NCI-H226 (cell line): ENCODE measurements around the gene FHDC1.
"Not testable (repeated sequence)": the region's sequence is repeated elsewhere in the genome, so short reads cannot be mapped to it uniquely, and the experiment has no call there.

ENCODE experiments used
- DNase-seq: peaks from one replicate; pipeline ENCODE4 v3.0.0-alpha.2; 2015

The FHDC1 gene, protein sequence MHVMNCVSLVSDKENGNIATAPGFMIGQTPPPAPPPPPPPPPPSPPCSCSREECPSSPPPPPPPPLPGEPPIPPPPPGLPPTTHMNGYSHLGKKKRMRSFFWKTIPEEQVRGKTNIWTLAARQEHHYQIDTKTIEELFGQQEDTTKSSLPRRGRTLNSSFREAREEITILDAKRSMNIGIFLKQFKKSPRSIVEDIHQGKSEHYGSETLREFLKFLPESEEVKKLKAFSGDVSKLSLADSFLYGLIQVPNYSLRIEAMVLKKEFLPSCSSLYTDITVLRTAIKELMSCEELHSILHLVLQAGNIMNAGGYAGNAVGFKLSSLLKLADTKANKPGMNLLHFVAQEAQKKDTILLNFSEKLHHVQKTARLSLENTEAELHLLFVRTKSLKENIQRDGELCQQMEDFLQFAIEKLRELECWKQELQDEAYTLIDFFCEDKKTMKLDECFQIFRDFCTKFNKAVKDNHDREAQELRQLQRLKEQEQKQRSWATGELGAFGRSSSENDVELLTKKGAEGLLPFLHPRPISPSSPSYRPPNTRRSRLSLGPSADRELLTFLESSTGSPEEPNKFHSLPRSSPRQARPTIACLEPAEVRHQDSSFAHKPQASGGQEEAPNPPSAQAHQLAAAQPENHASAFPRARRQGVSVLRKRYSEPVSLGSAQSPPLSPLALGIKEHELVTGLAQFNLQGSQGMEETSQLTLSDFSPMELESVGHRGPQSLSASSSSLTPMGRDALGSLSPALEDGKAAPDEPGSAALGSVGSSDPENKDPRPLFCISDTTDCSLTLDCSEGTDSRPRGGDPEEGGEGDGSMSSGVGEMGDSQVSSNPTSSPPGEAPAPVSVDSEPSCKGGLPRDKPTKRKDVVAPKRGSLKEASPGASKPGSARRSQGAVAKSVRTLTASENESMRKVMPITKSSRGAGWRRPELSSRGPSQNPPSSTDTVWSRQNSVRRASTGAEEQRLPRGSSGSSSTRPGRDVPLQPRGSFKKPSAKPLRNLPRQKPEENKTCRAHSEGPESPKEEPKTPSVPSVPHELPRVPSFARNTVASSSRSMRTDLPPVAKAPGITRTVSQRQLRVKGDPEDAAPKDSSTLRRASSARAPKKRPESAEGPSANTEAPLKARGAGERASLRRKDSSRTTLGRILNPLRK

DNA sequence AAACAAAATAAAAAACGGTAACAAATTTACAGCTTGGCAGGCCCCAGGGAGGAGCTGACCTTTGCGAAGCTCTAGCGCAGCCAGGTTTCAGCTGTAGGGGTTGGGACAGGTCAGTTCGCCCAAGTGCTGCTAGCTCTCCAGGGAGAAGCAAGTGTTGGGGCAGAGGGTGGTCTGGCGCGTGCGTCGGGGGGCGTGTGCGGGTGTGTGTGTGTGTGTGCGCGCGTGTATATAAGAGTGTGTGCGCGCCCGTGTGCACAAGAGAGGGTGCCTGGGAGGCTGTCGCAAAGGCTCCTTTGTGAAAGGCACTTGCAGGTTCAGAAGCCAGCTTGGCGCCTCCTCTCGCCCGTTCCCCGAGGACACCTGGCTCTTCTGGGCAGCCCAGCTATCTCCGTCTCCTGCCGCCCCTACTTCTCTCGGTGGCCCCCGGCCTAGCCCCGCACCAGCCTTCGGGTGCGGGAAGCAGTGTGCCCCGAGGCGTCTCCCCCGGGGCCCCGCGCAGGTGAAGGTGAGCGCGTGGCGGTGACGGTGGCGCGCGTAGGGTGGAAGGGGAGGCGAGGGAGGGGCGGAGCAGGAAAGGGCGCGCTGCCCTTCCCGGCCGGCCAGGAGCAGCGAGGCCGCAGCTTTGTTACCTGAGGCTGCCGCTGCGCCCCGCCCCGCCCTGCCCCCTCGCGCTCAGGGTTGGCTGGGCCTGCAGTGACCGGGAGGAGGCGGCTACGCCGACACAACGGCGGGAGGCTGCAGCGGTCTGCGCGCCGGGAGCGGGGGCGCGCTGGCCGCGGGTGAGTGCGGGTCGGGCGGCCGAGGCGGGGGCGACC lies at the start of gene FHDC1:
Gene FHDC1, plus strand, starts transcription at position 693 of the 815 bp plus-strand sequence. CDS start 6,735 bp downstream, outside the sequence.
- peak; percentile 72 for DNase-seq

DNA sequence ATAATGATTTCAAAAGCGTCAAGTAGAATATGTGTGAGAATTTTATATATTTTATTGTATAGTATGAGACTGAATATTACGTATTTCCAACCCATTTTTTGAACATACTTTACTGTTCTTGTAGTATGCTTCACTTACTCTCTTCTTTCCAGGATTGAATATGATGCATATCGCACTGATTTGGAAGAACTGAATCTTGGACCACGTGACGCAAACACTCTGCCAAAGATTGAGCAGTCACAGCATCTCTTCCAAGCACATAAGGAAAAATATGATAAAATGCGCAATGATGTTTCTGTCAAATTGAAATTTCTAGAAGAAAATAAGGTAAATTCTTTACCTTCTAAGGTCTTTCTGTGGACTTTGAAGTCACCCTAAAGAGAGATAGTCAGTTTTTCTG lies 48.1 kb upstream of the FHDC1 start:
- no peak for DNase-seq

DNA sequence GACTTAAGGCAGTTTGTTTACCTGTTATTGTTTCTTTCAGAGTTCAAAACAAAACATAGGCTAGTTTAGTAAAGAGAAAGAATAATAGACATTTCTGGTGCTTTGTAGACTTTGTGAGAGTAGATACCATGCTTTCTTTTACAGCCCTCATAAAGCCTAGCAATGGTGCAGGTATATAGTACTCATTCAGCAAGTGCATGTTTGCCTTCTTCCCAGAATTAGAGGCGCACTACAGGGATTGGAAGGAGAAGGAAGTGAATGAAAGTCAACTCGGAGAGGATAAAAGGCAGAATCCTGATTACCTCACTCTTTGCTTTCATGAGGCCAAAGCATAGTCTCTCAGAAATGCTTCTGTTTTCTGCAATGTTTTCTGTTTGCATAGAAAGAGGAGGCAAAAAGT lies 43.1 kb upstream of the FHDC1 start:
- no peak for DNase-seq

DNA sequence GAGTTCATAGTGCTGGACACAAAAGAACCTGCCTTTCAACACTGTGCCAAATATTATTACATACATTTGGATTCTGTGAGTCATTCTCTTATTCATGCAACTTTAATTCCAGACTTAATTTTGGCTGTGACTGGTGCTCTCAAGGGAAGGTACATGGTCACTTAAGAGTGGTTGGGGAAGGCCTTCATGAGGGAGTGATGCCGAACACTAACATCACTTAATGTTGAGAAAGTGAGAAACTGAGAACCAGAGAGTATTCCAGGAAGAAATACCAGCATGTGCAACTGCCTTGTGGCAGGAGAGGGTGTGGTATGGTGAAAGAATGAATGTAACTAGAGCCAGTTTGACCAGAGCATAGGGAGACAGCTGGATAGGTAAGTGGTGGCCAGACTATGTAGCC lies 41.5 kb upstream of the FHDC1 start:
- peak; percentile 70 for DNase-seq

DNA sequence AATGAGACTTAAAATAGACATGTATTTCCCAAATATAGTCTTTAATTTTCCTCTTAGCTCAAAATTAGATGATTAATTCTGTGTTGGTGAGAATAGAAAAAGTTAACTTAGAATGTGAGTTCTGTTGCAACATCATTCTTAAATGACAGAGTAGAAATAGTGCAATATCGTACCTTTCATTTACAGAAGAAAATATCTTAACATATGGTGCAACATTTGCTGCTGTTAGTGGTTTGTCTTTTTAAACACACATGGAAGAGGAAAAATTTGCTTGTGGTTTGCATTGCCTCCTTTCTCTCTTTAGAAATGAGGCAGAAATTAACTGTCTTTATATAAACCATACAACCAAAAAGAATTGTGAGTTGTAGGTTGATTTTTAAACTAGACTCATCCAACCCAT lies 39.3 kb upstream of the FHDC1 start:
- DNase-seq, result no peak

DNA sequence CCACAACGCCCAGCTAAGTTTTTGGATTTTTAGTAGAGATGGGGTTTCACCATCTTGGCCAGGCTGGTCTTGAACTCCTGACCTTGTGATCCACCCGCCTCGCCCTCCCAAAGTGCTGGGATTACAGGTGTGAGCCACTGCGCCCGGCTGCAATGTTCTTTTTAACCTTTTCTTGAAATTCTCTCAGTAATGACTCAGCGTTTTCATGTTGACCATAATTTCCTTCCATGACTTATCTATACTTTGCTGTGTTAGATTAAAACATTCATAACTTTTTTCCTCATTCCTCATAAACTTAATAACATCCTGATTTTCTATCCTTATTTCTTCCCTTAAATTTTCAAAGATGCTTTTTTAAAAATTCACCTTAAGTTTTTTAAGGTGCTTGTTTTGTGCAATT lies 38.0 kb upstream of the FHDC1 start:
- DNase-seq, result not testable (repeated sequence)

DNA sequence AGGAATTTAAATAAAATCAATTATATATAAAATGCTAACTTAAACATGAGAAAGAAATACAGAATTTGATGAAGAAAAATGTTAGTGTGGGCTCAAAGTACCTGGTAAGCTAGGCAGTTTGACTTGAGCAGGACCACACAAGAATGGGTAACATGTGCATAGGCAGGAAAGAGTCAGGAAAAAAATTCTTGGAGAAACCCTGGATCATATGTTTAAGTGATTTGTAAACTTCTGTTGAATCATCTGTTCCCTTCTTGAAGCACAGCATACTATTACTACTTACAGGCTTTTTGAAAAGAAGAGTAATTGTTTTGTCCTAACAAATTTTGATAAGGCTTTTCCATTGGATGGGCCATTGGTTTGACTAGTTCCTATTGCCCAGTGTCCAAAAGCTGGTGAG lies 37.5 kb upstream of the FHDC1 start:
- DNase-seq, result no peak

DNA sequence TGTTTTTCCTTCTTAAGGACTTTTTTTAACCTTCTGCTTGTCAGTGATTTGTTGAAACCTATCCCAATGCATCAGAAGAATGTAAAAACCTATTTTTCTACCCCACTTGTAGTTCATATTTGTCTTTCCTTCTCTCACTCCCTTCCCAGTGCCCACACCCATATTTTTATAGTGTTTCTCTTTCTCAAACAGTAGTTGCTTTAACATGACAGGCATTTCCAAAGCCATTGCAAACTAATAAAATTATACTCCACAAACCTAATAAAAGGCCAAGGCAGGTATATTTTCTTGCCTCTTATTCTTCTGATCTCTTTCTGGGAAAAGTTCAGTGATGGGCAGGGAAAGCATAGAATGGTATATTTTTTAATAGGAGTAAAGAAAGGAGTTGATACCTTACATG lies 35.7 kb upstream of the FHDC1 start:
- DNase-seq, result no peak

DNA sequence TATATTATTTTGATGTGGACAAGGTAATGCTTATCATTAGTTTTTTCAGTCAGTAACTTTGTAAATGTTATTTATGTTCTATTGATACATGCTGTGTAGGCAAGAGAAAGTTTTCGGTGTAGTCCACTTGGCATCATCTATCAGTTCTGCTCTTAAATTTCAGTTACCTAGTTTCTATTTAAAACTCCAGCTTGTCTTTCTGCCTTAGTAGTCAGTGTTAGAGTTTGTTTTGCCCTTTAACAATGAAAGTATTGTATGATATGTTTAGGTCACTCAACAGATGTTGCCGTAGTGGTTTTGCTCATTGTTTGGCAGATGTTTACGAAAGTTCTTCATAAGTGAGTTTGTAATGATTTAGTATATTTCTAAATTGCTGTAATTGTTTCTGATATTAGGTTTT lies 34.9 kb upstream of the FHDC1 start:
- DNase-seq, result no peak

DNA sequence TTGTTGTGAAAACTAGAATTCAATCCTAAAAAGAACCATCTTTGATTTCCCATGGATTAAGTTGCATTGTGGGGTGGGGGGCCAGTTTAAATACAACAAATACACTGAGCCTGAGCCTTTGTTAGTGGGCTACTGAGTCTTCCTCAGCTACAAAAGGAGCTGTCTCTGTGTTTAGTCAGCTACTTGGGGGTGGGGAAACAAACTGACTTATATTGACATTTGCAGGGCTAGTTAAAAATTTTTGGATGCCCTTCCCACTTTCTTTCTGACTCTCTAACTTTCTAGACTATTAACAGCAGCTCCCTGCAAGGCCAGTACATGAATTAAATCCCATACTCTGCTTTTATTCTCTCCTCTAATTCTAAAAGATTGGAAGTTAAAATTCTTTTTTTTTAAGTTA lies 32.5 kb upstream of the FHDC1 start:
- no peak for DNase-seq

DNA sequence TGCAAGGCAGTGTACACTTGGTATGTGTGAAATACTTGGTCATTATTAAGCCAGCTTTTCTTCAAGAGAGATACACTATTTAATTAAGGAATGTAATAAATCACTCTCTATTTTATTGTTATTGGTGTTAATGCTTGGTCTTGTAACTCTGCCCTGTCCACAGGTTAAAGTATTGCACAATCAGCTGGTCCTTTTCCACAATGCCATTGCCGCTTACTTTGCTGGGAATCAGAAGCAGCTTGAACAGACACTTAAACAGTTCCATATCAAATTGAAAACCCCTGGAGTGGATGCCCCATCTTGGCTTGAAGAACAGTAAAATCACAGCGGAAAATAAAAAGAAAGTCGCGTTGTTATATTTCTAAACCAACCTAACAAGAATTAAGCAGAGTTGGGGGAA lies 26.2 kb upstream of the FHDC1 start:
- DNase-seq, result no peak

DNA sequence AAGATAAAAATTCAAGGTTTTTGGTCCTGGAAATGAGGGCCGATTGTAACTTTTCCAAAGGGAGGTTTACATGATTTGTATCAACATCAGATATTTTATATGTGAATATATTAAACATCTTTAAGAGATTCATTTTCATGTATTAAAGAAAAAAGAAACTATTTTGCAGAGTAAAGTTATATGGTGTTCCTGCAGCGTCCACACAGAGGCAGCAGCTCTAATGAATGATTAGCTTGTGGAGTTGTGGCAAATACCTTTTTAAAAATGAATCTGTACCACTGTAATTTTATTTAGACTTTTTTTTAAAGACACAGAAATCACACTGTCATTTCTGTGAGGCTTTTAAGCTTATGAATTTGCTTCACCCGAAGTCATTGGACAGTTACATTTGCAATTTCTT lies 25.6 kb upstream of the FHDC1 start:
- DNase-seq, result no peak

DNA sequence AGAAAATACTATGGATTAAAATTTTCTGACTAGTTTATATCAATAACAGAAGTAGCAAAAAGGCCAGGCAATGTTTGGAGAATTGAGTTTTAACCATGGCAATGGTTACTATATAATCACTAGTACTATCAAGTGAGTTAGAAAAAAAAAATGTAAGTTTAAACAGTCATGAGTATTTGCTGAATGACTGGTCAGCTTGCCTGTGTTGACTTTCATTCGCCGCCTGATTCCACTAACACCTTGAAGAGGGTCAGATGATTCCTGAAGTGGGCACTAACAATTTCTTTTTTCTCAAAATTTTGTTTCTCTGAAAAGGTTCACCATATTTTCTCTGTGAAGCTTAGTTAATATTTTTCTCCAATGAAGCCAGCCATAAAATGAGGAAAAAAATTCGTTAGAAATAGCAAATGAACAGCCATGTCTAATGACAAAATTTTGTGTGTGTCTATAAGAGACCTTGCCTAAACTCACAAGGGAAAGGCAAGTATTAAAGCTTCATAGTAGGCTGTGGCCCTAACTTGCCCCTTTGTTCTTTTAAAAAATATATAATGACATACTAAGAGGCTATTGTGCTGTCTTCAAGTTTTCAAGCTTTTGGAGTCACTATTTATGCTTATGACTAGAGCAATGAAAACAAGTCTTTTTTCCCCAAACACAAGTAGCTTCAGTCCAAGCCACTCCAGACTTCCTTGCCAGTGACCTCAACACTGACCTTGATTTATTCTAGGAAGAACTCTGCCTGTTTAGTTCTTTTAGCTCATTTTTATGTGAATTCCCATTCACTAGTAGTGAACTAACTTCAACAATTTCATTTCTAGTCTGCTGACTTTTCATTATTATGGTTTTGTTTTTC lies 18.4 kb upstream of the FHDC1 start:
- DNase-seq, result no peak

DNA sequence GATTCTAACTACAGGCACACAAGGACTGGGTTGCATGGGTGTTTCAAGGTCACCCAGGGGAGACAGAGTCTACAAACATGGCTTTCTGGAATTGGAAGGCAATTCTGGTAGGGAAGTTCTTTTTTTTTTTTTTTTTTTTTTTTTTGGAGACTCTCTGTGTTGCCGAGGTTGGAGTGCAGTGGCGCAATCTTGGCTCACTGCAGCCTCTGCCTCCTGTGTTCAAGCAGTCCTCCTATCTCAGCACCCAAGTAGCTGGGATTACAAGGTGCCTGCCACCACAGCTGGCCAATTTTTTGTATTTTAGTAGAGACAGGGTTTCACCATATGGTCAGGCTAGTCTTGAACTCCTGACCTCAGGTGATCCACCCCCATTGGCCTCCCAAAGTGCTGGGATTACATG lies 16.3 kb upstream of the FHDC1 start:
- DNase-seq, result no peak

DNA sequence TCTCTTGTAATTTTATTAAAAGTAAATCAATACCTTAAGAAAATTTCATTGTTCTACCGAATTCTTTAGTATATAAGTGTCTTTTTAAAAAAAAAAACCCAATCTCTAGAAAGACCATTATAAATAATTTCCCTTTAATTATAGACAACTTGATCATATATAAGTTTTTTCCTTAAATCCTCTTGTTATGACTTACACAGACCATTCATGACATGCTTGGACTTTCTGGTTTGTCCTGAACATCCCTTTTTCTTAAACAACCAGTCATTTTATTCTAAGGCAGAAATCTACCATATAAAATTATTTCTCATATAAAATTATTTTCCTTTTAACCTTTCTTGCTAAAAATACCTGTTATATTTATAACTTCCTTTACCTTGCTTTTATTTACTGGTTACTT lies 15.4 kb upstream of the FHDC1 start:
- no peak for DNase-seq

DNA sequence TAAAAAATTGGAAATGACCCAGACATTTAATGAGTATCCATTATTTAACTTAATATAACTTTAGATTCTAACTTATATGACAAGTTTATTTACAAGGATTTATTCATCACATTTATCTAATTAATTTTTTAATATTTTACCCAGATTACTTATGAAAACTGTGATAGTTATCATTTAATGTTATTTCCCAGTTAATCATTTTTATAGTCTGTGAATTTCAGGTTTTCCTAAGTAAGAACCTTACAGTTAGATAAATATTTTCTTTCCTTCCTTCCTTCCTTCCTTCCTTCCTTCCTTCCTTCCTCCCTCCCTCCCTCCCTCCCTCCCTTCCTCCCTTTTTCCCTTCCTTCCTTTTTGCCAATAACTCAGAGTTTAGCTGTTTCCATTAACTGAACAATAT lies 14.8 kb upstream of the FHDC1 start:
- DNase-seq, result no peak

DNA sequence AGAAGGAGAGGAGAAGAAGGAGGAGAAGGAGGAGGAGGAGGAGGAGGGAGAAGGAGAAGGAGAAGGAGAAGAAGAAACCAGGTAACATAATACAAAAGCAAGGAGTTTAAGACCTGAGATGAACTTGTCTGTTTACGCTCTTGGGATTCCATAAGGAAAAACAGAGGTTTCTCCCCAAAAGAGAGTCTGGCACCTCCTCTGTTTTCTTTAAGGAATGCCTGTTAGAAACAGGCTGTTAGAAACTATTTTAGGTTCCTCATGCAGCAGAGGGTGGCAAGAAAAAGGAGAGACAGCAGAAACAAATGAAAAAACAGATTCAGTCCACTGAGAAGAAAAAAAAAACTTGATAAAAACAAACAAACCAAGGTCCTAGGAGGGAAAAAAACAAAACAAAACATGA lies 10.3 kb upstream of the FHDC1 start:
- DNase-seq, result no peak

DNA sequence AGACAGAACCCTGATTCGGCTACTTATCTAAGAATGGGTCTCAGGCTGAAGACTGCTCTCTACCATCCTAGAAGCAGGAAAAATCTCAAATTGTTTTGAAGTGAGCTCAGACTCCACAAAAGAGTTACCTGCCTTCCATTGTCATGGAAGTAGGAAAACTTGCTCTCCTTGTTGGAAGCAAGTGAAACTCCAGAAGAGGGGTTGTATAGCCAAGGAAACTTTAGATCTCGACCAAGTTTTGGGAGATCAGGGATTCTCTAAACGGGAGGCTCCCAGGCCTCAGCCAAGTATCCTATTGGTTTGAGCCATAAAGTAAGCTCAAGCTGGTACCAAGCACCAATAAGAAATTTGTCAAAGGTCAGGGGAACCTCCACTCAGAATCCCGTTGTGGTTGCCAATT lies 9.2 kb upstream of the FHDC1 start:
- no peak for DNase-seq

DNA sequence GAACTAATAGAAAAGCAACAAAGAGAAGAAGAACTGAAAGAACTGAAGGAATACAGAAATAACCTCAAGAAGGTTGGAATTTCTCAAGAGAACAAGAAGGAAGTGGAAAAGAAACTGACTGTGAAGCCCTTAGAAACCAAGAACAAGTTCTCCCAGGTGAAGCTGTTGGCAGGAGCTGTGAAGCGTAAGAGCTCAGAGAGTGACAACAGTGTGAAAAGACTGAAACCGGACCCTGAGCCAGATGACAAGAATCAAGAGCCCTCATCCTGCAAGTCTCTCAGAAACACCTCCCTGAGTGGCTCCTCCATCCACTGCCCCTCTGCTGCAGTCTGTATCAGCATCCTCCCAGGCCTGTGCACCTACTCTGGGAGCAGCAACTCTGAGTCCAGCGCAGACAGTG lies 8.4 kb upstream of the FHDC1 start:
- DNase-seq, result no peak

DNA sequence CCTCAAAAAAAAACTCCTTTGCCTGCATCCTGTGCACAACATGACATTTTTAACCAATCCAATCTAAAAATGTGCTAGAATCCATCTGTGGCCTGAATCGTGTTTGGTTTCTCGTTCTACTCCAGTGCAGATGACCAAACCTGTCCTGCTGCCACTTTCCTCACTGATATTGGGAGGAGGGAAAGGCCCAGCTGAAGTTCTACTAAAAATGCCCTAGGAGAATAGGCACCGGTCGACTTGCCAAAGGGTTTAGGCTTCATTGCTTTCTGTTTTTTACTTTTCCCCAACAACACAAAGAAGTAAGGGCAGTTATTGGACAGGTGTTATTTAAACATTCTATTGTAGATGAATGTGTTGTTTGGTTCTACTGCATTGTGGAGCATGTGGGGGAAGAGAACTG lies 7.8 kb upstream of the FHDC1 start:
- DNase-seq, result no peak

DNA sequence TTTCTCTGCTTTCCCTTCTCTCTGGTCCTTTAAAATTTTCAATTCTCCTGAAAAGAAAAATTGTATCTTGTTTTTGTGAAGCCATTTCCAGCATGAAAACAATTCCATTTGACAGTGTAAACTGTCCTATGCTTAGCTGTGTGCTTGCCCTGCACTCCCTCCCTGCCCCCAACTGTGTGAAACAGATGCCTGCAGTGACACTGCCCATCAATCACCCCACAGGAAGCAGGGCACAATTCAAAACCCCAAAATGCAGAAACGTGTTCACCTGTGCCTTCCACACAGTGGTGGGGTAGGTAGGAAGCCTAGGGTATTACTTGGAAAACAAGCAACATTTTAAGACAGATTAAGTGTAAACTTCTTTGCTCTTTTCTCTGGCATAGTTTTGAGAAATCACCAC lies 6.2 kb upstream of the FHDC1 start:
- no peak for DNase-seq

DNA sequence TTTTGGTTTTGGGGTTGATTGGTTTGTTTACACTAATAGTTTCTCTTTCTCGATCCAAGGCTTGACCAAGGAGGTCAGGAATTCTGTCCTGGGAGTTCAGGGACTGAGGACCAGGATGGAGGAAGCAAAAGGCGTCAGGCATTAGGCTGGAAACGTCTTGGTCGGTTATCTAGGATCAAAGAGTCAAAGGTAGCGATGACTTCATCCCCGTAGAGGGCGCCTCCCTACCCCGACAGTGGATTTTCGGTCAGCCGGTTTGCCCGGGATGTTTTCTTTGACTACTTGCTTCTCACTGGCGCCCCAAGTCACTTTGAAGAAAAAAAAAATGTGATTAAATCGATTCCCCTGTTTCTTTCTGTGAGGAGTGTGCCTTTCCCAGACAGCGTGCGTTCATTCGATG lies 980 bp upstream of the FHDC1 start:
- DNase-seq, result no peak
